NCI-H1694 treated with DMSO at 0.1 percent for 48 hours (cell line): ENCODE data around the gene GGTLC1.
"Not testable (repeated sequence)": the region's sequence is repeated elsewhere in the genome, so short reads cannot be mapped to it uniquely, and the experiment has no call there.

Source experiments
- DNase-seq: peaks from one replicate; lab custom pipeline; 2025; lab: John Stamatoyannopoulos, UW

The GGTLC1 gene

GRCh38 chr20:23994001-23994633 lies 5.5 kb upstream of the GGTLC1 start:
- DNase-seq: not testable (repeated sequence)

- not testable (repeated sequence) for DNase-seq
These were observed 4.9 kb upstream of the GGTLC1 start for GRCh38 chr20:23993440-23993839.

DNA sequence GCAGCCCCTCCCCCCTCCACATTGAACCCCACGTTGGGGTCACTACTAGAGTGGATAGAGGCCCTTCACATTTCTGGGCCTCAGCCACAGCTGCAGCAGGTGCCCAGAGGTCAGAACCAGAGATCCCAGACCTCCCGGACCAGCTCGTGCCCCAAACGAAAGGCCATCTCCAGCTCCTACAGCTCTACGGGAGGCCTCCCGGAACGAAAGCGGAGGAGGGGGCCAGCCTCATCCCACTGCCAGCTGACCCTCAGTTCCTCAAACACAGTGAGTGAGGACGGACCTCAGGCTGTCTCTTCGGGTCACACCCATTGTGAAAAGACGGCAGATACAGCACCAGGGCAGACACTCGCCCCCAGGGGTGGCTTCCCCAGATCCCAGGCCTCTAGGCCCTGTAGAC lies 1.7 kb upstream of the GGTLC1 start:
- DNase-seq: not testable (repeated sequence)

- not testable (repeated sequence) for DNase-seq
These were observed 387 bp upstream of the GGTLC1 start for GRCh38 chr20:23988966-23989365.

DNA sequence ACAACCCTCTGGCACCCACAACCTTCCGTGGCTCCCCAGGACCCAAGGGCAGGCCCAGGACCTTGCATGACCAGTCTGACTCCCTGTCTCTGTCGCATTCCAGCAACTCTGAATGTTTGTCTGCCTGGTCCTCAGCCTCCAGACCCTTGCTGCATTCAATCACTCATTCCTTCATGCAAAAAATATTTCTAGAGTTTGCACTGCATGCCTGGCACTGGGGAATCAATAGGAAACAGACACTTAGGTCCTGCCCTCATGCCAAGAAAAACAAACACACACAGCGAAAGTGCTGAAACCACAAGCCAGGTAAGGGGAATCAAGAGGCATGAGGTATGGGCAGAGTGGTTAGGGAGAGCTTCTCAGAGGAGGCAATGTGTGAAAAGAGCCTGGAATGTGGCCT lies 1.9 kb downstream of the GGTLC1 start:
- DNase-seq: not testable (repeated sequence)

- DNase-seq: not testable (repeated sequence)
These were observed 2.3 kb downstream of the GGTLC1 start for GRCh38 chr20:23986310-23986709.

DNA sequence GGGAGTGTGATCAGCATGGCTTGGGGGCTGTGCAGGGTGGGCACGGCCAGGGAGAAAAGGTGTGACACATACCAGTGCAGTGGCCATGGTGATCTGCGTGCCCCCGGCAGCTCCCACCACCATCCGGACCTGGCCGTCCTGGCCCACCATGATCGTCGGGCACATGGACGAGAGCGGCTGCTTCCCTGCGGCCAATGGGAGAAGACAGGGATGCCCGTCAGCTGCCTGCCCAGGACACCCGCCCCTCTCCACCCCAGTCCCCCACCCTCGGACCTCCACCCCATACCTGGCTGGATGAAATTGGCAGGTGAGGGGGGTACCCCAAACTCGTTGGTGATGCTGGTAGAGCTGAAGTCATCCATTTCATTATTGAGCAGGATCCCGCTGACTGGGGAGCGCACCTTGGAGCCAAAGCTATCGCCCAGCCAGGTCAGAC lies 2.8 kb downstream of the GGTLC1 start:
- not testable (repeated sequence) for DNase-seq

GRCh38 chr20:23985066-23985789 lies 3.4 kb downstream of the GGTLC1 start:
- not testable (repeated sequence) for DNase-seq

DNA sequence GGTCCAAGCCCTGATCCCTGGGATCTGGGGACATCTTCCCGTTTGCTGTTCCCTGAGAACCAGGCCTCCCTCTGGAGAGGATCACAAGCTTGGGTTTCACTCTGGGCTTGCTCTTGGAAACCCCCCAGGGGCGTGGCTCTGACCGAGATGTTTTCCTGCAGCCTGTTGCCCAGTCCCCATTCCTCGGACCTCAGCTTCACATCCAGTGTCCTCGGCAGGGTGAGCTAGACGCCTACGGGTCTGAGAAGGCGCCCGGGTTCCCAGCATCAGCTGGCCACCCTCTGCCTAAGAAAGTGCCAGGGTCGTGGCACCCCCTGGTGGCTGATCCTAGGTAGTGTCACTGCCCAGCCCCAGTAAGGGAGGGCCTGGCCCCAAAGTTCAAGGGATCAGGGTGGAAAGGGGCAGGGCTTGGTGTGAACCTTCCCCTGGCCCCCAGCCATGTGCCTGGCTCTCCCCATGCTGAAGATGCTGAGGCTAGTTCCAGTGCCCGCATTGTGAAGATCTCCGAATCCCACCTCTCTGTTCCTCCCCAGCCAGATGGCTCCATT lies 4.0 kb downstream of the GGTLC1 start:
- DNase-seq: not testable (repeated sequence)

- not testable (repeated sequence) for DNase-seq
These were observed 6.2 kb downstream of the GGTLC1 start for GRCh38 chr20:23982112-23983018.

- not testable (repeated sequence) for DNase-seq
These were observed 7.1 kb downstream of the GGTLC1 start for GRCh38 chr20:23981526-23981925.

- not testable (repeated sequence) for DNase-seq
These were observed 7.6 kb downstream of the GGTLC1 start for GRCh38 chr20:23981014-23981413.

DNA sequence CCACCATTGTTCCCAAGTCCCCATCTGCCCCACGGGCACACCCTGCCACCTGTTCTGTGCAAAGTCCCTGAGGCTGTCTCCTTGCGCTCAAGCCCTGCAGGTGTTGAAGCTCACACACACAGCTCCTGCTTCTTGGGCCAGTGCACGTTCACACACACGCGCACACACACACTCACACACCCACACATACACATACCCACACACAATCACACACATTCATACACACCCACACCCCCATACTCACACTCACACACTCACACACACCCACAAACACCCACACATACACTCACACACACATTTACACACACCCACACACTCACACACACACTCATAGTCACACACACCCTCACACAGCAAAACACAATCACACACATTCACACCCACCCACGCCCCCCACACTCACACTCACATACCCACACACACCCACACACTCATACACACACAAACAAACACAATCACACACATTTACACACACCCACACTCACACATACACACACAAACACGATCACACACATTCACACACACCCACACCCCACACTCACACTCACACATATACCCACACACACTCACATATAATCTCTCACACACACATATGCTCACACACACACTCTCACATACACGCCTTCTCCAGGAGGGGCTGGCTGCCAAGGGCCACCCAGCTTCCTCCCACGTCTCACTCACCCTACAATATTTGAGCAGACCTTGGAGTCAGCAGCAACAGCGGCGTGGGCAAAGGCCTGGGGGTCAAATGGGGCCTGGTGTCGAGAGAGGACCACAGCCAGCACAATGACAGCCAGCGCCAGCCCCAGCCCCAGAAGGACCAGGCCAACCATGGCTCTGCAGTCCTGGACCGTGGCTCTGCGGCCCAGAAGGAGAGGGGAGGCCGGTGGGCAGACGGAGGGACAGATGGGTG lies 8.4 kb downstream of the GGTLC1 start:
- not testable (repeated sequence) for DNase-seq

DNA sequence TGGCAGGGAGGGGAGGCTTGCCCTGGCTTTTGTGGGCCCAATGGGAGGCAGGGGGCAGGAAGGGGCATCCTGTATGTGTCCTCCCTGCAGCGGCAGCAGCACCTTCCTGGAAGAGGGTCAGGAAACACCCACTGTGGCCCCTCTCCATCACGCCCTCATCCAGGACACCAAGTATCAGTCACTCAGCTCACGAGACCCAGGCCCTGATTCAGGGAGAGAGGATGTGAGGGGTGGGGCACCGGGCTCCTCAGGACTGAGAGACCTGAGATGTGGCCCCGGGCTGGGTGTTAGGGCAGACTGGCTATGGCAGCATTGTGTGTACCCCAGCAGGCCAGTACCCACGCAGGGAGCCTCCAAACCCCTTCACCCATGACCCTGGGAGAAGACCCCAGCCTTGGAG lies 9.2 kb downstream of the GGTLC1 start:
- not testable (repeated sequence) for DNase-seq

- peak; percentile 15 for DNase-seq
These were observed 10.1 kb downstream of the GGTLC1 start for GRCh38 chr20:23978457-23978856.

DNA sequence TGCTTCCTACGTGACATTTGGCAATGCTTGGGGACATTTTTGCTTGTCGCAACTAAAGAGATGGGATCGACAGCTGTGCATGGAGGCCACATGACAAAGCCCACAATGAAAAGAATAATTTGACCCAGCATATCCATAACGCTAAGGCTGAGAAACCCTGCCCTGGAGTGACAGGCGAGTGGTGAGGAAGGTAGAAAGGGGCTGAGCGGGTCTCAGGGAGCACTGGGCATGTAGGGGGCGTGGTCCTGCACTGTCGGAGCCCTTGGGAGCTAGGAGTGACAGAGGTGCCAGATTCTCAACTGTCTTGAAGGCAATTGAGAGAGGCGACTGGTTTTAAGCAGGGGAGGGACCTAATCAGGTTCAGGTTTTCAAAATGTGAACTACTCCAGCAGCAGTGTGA lies 13.6 kb downstream of the GGTLC1 start:
- DNase-seq: no peak

- DNase-seq: no peak
These were observed 17.3 kb downstream of the GGTLC1 start for GRCh38 chr20:23971310-23971709.

GRCh38 chr20:23970049-23970448 lies 18.5 kb downstream of the GGTLC1 start:
- DNase-seq: no peak

DNA sequence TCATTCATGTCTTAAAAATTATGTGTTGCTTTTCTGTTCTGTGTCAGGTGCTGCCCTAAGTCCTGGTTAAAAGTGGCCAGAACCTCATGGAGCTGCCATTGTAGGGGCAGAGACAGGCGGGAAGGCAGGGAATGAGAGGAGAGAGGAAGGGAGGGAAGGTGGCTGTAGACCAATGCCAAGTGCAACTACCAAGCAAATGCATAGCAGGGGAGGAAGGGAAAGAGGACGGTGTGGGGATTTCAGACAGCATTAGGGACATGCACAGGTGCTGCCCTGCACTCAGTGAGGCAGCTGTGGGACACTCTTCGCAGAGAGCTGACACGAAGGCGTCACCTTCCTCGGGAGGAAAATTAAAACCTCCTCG lies 21.0 kb downstream of the GGTLC1 start:
- no peak for DNase-seq

- DNase-seq: no peak
These were observed 21.5 kb downstream of the GGTLC1 start for GRCh38 chr20:23966927-23967615.

DNA sequence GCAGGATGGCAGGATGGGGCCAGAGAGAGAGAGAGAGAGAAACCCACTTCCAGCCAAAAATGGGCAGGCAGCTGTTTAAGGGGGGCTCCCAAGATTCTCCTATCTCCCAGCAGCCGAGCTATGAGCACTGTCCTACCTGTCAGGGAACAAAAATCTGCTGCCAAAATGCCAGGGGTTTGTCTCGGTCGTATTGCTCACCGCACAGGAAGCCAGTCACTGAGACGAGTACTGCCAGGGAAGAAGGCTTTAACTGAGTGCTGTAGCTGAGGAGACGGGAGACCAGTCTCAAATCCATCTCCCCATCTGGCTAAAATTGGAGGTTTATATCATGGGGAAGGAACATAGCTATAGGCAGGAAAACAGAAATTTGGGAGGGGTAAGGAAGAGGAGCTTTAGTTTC lies 22.3 kb downstream of the GGTLC1 start:
- no peak for DNase-seq
